ENCODE measurements around the gene FAR2.

DNA sequence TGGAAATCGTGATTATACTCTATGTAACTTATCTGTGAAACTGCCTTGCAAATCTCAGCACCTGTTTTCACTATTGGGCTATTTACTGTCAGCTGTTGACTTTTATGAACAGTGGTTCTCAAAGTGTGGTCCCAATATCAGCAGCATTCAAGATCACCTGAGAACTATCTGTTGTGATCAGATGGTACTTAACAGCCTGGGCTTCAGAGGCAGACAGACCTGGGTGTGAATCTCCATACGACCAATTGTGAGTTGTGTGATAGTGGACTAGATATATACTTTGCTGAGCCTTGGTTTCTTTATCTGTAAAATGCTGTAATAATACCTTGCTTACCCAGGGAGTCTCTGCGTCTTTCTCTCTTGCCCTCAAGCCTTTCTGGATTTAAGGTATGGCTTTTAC lies 126.8 kb downstream of the FAR2 start:
- no peak for TF ChIP-seq GABPA (IDR thresholded peaks at IDR 0.05; ENCODE audit: low read depth)
- TF ChIP-seq, protein P1, sequence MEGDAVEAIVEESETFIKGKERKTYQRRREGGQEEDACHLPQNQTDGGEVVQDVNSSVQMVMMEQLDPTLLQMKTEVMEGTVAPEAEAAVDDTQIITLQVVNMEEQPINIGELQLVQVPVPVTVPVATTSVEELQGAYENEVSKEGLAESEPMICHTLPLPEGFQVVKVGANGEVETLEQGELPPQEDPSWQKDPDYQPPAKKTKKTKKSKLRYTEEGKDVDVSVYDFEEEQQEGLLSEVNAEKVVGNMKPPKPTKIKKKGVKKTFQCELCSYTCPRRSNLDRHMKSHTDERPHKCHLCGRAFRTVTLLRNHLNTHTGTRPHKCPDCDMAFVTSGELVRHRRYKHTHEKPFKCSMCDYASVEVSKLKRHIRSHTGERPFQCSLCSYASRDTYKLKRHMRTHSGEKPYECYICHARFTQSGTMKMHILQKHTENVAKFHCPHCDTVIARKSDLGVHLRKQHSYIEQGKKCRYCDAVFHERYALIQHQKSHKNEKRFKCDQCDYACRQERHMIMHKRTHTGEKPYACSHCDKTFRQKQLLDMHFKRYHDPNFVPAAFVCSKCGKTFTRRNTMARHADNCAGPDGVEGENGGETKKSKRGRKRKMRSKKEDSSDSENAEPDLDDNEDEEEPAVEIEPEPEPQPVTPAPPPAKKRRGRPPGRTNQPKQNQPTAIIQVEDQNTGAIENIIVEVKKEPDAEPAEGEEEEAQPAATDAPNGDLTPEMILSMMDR (IDR thresholded peaks at IDR 0.05), result no peak
